Mammary epithelial cell (primary cell): ENCODE data around the gene NDUFAF8.

ENCODE experiments used
- EZH2 ChIP-seq: IDR thresholded peaks from 2 replicates; pipeline ENCODE4 v1.6.1; 2012; ENCODE audit warnings: low read length, inconsistent platforms, borderline replicate concordance
- TF ChIP-seq, protein P1 (sequence below), 2 donors: IDR thresholded peaks in 1 of 2; conservative IDR thresholded peaks in 1 of 2; 2 replicates each; pipeline ENCODE4 v1.5.1; 2011 to 2012; ENCODE audit warnings: inconsistent platforms in 2 of 2, low read length in 2 of 2, mild to moderate bottlenecking in 2 of 2, control low read depth in 1 of 2, low read depth in 1 of 2; ENCODE audit not compliant: insufficient read depth in 1 of 2; ENCODE audit errors: extremely low read depth in 1 of 2

- TF ChIP-seq, protein P1, sequence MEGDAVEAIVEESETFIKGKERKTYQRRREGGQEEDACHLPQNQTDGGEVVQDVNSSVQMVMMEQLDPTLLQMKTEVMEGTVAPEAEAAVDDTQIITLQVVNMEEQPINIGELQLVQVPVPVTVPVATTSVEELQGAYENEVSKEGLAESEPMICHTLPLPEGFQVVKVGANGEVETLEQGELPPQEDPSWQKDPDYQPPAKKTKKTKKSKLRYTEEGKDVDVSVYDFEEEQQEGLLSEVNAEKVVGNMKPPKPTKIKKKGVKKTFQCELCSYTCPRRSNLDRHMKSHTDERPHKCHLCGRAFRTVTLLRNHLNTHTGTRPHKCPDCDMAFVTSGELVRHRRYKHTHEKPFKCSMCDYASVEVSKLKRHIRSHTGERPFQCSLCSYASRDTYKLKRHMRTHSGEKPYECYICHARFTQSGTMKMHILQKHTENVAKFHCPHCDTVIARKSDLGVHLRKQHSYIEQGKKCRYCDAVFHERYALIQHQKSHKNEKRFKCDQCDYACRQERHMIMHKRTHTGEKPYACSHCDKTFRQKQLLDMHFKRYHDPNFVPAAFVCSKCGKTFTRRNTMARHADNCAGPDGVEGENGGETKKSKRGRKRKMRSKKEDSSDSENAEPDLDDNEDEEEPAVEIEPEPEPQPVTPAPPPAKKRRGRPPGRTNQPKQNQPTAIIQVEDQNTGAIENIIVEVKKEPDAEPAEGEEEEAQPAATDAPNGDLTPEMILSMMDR (conservative IDR thresholded peaks at IDR 0.05 in 1 of 2, IDR thresholded peaks at IDR 0.05 in 1 of 2; ENCODE audit: extremely low read depth in 1 of 2, insufficient read depth in 1 of 2, low read depth in 1 of 2, low read length in 2 of 2) = no peak
- TF ChIP-seq EZH2 = no peak
These were observed 10.1 kb upstream of the NDUFAF8 start for GRCh38 chr17:81228834-81229665.
